ENCODE results near the gene LRP10. TPM values are rescaled to one million over a fixed set of nuclear protein-coding genes. Genes with fewer than 3 reads are reported as not detected.
A peak's percentile ranks its signal among the peaks of the same experiment; 100 is the strongest.
"Not testable (repeated sequence)": the region's sequence is repeated elsewhere in the genome, so short reads cannot be mapped to it uniquely, and the experiment has no call there.

The LRP10 gene
- 100 to 1,000 TPM in 2 of 4 donors, 10 to 100 TPM in 2; 73.5 to 125 (median 96.6) TPM for total RNA-seq

DNA sequence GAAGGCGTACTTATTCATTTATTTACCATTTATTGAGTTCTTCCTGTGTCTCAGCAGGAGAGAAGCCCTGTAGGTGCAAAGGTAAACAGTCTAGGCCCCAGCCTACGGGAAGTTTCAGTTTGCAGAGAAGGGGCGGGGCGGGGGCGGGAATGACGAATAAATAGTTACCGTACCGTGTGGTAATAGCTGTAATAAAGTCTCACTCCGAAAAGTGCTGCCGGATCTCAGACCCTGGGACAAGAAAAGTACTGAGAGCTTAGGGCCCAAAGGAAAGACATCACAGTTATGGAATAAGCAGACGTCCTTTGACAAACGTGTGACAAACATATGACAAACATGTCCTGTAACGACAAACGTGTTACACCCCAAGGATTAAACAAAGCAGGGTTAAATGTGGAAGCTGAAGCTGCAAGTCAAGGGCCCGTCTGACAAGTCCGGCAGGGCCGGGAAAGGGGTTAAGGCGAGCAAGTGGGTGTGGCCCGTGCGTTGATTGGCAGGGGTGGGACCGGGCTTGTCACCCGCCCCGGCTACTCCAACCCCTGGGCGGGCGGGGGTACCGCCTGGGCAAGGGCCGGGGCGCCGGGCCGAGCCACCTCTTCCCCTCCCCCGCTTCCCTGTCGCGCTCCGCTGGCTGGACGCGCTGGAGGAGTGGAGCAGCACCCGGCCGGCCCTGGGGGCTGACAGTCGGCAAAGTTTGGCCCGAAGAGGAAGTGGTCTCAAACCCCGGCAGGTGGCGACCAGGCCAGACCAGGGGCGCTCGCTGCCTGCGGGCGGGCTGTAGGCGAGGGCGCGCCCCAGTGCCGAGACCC, at the start of gene LRP10:
LRP10 (plus strand) TSS at position 517 of the 809 bp plus-strand sequence. CDS start 564 bp downstream, outside the sequence.
- TF ChIP-seq, protein P1, sequence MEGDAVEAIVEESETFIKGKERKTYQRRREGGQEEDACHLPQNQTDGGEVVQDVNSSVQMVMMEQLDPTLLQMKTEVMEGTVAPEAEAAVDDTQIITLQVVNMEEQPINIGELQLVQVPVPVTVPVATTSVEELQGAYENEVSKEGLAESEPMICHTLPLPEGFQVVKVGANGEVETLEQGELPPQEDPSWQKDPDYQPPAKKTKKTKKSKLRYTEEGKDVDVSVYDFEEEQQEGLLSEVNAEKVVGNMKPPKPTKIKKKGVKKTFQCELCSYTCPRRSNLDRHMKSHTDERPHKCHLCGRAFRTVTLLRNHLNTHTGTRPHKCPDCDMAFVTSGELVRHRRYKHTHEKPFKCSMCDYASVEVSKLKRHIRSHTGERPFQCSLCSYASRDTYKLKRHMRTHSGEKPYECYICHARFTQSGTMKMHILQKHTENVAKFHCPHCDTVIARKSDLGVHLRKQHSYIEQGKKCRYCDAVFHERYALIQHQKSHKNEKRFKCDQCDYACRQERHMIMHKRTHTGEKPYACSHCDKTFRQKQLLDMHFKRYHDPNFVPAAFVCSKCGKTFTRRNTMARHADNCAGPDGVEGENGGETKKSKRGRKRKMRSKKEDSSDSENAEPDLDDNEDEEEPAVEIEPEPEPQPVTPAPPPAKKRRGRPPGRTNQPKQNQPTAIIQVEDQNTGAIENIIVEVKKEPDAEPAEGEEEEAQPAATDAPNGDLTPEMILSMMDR (IDR thresholded peaks at IDR 0.05): no peak
- DNase-seq (ENCODE audit: low spot score): peak; percentile 62
- ATAC-seq (ENCODE audit: low FRiP score): peak; percentile 85

DNA sequence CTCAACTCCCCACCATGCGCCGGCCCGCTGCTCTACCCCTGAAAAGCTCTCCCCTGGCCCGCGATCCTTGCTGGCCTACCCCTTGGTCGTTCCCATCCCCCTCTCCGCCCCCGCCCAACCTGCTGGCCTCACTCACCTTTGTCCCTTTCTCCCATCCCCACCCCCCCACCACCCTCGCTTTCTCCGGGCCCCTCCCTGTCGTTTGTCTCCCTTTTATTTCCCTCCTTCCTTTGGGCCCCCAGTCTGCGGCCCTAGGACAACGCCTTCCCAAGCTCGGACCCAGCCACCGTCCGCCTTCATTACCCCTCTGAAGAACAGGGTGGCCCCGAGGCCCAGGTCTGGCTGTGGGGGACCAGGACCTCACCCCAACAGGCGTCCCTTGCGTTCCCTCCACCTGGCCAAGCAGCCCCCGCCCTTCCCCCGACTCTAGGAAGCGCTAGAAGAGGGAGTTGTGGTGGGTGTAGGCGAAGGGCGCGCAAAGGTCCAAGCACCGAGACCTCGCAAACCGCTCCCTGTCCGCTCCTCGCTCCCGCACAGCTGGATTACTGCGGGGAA, 49.4 kb upstream of the LRP10 start:
- no peak for DNase-seq (ENCODE audit: low spot score)
- TF ChIP-seq, protein P1 (IDR thresholded peaks at IDR 0.05): no peak
- no peak for ATAC-seq (ENCODE audit: low FRiP score)

DNA sequence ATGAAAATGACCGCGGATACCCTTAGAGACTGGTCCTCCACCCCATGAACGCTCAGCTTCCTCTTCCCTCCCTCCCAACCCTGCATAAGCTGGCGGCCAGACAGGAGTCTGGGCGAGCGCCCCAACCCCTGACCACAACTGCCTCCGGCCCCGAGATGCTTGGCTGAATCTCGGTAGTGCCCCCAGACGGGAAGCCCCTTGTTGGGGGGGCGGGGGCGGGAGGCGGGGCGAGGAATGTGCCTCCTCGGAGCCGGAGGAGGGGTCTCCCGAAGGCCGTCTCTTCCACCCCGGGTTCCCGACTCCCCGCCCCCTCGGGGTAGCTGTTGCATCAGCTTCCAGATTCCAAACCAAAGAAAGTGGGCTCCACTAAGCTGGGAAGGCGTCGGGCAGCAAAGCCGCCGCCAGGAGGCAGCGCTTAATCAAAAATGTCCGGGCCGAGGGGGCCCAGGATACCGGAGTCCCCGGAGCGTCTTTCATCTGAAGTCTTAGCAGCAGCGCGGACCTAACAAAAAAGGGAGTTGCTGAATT, 48.9 kb upstream of the LRP10 start:
- DNase-seq (ENCODE audit: low spot score) (no peak), ATAC-seq (ENCODE audit: low FRiP score) (peak; percentile 82)
- TF ChIP-seq, protein P1 (IDR thresholded peaks at IDR 0.05): peak in 1 of 3 donors; percentile 24

DNA sequence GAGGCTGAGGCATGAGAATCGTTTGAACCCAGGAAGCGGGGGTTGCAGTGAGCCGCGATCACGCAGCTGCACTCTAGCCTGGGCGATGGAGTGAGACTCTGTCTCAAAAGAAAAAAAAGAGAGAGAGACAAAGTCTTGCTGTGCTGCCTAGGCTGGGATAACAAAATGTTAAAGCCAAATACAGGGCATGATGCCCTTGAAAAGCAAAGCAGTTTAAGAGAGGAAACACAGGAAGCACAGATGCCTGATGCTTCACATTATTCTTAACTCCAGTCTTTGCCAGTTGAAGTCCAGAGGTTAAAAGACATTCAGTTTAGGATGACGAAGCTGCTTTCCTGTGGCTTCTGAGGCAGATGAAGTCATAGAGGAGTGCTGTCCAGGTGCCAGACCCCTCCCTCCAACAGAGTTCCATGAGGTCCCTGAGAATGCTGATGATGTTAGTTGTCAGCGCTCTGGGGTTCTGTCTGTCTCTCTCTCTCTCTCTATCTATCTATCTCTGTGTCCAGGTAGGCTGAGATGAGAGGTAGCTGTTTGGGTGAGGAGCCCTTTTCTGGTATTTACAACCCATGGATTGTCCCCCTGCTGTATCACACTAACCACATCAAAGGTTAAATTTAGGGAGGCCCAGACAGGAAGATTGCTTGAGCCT, 46.7 kb upstream of the LRP10 start:
- no peak for DNase-seq (ENCODE audit: low spot score)
- TF ChIP-seq, protein P1 (IDR thresholded peaks at IDR 0.05): no peak
- ATAC-seq (ENCODE audit: low FRiP score): no peak

DNA sequence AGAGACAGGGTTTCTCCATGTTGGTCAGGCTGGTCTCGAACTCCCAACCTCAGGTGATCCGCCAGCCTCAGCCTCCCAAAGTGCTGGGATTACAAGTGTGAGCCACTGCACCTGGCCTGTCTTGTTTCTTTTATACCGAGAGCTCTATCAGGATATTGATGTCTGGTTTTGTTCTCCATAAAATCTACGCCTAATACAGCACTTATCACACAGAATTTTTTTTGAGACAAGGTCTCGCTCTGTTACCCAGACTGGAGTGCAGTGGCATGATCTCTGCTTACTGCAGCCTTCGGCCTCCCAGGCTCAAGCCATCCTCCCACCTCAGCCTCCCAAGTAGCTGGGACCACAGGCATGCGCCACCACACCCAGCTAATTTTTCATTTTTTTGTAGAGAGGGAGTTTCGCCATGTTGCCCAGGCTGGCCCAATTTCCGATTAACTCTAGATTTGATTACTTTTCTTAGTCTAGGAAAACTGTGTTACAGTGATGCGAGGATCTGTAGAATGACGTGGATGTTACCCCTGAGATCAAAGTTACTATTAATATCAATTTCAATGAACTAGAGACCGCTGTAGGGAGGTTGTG, 42.4 kb upstream of the LRP10 start:
- not testable (repeated sequence) for DNase-seq (ENCODE audit: low spot score); ATAC-seq (ENCODE audit: low FRiP score)

- TF ChIP-seq, protein P1 (IDR thresholded peaks at IDR 0.05): no peak
- DNase-seq (ENCODE audit: low spot score) (no peak), ATAC-seq (ENCODE audit: low FRiP score) (peak; percentile 93)
These were observed 41.7 kb upstream of the LRP10 start, which contains the start of gene MRPL52 for GRCh38 chr14:22829661-22830442. Gene MRPL52, plus strand, starts transcription at chr14:22829887. Its CDS starts 26 bp downstream, at chr14:22829913.
